GM19193 (cell line): Measurements from ENCODE around the gene RNU5D-1.
A peak's percentile ranks its signal among the peaks of the same experiment; 100 is the strongest.

ENCODE experiments used
- POLR2A ChIP-seq: IDR thresholded peaks from 4 replicates; pipeline ENCODE4 v1.6.1; 2011; ENCODE audit not compliant: insufficient read depth, insufficient read length; ENCODE audit errors: extremely low read depth

Gene RNU5D-1

DNA sequence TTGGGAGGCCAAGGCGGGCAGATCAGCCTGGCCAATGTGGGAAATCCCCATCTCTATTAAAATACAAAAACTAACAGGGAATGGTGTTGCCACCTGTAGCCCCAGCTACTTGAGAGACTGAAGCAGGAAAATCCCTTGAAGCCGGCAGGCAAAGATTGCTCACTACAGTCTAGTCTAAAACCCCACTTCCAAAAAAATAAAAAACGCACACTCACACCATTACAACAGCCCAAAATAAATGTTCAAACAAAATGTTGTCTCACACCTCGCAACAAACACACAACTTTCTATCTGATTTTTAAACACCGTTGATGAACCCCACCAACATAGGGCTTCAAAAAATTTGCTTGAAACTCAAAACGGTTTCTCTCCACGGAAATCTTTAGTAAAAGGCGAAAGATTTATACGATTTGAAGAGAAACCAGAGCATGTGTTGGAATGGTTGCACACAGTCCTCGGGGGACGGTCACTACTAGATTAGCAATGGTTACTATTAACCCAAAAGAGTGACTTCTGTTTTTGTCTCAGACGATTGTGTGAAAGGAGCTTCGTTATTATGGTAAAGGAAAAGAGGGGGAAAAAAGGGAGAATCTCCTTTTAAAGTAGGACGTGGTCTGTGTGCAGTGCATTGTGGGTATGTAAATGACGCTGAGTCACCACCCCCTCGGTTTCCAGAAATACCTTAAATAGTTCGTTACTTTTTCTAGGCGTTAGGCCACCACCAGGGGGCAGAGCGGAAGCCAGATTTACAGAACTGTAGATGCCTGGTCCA, at the start of gene RNU5D-1:
RNU5D-1 (minus strand) TSS at position 430 of the 772 bp plus-strand sequence.
- TF ChIP-seq POLR2A: peak; percentile 98

DNA sequence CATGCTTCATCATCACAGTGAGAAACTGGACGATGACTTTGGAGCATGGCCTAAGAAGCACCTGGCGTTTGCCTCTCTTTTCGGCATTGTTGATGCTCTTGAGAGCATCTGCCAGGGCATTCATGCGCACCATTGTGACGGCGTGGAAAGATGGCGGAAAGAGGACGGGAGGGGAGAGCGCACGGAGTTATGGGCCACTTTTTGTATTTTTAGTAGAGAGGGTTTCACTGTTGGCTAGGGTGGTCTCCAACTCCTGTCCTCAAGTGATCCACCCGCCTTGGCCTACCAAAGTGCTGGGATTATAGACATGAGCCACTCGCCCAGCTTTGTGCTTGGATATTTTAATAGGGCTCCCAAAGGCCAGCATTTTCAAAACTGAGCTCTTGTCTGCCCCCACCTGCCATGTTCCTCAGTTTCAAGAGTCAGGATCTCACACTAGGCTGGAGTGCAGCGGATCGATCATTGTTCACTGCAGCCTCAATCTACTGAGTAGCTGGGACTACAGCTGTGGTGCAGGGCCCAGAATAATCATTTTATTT, 49.7 kb upstream of the RNU5D-1 start:
- TF ChIP-seq POLR2A: no peak

DNA sequence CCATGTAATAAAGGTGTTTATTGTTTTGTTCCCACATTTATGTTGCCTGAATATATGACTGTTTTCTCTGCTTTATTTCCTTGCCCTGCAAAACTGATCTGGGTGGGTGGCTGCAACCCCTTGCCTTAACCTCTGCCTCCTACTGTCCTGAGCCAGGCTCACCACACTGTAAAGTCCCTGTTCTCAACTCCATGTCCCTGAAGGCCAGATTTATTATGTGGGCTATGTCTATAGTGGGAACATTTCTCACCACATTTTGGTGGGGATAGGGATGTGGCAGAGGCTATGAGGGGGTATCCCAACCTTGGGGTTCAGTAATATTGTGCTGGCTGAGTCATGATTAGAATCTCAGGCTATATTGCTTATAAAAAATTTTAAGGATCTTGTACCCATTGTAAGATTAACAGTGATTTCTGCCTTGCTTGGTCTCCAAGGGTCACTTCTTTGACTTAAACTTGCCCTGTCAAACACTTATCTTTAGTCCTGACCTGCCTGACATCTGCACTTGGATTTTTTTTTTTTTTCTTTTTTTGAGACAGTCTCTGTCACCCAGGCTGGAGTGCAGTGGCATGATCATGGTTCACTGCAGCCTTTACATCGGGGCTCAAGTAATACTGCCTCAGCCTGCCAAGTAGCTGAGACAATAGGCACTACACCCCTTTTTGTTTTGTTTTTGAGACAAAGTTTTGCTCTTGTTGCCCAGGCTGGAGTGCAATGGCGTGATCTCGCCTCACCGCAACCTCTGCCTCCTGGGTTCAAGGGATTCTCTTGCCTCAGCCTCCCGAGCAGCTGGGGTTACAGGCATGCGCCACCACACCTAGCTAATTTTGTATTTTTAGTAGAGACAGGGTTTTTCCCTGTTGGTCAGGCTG, 48.0 kb upstream of the RNU5D-1 start:
- TF ChIP-seq POLR2A: no peak

DNA sequence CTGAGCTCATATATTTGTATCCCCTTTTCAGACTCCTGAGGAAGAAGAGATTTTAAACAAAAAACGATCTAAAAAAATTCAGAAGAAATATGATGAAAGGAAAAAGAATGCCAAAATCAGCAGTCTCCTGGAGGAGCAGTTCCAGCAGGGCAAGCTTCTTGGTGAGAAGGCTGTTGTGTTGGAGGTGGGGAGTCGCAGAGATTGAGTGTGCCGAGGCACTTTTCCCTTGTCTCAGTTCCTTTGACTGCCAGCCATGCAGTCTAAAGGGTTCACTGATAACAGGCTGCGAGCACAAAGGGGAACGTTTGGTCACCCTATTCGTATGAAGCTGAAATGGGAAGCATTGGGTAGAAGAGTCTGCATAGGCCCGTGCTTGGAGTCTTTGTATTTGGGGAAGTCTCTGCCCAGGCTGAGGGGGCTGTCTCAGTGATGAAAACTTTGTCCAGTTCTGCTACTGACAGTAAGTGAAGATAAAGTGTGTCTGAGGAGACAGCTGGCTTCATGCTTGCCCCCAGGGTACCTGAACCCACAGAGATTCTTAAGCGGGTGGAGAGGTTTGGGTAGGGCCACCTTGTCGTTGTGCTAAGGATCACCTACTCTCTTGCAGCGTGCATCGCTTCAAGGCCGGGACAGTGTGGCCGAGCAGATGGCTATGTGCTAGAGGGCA, 47.1 kb upstream of the RNU5D-1 start:
- no peak for TF ChIP-seq POLR2A

DNA sequence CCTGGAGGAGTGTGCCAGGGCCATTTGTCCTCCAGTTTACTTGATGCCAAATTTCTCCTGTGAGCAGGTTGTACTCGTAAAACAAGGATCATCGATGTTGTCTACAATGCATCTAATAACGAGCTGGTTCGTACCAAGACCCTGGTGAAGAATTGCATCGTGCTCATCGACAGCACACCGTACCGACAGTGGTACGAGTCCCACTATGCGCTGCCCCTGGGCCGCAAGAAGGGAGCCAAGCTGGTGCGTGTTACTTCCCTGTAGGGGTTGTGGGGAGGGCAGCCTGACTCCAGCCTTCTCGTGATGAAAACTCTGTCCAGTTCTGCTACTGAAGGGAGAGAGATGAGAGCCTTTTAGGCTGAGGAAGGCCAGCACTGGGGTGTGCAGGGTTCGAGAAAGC, 46.6 kb upstream of the RNU5D-1 start:
- no peak for TF ChIP-seq POLR2A

DNA sequence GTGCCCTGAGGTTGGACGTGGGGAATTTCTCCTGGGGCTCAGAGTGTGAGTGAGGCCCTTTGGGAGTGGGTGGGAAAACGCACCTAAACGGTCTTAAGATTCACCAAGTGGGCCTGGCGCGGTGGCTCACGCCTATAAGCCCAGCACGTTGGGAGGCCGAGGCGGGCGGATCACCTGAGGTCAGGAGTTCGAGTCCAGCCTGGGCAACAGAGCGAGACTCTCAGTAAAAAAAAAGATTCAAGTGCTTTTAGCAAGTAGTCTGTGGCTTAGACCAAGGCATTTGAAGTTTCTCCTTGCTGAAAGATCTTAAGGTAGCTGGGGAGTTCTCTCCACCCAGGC, 45.7 kb upstream of the RNU5D-1 start:
- TF ChIP-seq POLR2A: no peak

DNA sequence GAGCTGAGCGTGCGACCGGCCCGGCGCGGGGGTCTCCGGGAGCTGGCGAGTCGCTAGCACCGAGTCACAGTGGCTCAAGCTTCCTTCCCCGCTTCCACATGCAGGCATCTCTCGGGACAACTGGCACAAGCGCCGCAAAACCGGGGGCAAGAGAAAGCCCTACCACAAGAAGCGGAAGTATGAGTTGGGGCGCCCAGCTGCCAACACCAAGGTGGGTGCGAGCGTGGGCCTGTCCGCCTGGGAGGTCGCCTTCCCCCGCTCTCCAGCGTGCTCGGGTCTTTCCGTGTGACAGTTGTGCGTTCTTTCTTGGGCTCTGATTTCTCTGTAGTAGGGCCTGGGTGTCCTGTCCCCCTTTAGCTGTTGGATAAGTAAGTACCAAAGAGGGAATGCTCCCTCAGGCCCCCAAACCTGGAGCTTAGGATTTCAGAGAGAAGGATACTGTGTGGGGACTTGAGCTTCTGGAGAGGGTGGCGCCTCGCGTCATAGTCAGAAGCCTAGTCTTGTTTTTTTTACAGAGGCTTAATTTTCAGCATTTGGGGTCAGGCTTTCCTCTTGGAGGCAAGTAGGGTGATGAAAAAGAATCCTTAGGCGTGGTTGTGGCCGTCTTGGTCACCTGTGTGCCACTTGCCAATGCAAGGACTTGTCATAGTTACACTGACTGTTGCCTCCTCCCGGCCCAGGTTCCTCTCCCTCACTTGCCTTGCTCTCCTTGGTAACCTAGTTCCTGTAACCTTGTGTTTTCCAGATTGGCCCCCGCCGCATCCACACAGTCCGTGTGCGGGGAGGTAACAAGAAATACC, 45.2 kb upstream of the RNU5D-1 start:
- no peak for TF ChIP-seq POLR2A

DNA sequence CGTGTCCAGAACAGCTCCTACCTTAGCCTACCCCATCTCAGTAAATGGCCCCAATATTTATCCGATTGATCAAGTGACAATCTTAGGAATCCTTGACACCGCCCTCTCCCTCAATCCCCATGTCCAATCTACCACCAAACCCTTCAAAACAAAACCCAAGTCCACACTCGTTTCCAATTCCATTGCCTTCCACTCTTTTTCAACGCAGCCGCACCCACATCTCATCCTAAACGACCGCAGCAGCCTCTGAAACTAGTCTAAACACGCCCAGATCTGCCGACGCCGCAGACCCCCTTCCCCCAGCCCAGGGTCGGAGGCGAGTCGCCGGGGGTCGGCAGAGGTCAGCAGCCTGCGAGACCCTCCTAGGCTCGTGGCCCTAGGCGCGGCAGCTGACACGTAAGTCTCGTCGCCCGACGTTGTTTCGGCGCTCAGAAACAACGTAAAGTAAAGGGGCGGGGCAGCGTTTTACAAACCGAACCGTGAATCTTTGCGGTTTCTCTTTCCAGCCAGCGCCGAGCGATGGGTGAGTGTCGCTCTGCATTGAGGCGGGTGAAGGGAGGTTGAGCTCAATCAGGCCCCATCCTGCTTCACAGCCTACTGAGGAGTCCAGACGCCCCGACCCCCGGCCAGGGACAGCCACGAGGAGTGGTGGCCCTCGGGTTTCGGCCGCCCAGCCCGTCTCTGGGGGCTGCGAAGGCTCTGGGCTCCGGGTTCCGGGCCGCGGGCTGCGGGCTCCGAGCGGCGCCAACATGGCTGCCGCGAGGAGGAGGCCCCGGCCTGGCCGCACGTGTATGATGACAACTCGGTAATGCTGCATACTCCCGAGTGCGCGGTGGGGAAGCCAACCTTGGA, 44.3 kb upstream of the RNU5D-1 start, which contains the start of gene RPS8:
RPS8 (plus strand) TSS at position 463 of the 852 bp plus-strand sequence; CDS start at position 520, 57 bp downstream.
- peak; percentile 99 for TF ChIP-seq POLR2A

DNA sequence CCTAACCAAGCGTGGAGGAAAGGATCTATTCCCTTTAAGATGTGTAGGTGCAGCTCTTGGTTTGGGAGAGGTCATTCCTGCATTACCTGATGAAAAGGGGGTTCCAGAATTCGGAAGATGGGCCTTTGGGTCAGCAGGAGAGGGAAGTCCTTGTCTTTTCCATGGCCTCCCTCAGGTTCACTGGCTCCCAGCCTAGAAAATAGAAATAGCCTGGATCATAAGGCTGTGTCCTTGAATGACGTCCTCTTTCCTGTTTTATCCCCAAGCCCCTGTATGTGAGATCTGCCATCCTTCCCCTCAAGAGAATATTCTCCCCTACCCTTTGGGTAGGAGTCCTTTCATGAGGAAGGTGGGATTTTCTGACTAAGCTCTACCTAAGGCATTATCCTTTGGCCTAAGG, 29.9 kb upstream of the RNU5D-1 start:
- TF ChIP-seq POLR2A: no peak

DNA sequence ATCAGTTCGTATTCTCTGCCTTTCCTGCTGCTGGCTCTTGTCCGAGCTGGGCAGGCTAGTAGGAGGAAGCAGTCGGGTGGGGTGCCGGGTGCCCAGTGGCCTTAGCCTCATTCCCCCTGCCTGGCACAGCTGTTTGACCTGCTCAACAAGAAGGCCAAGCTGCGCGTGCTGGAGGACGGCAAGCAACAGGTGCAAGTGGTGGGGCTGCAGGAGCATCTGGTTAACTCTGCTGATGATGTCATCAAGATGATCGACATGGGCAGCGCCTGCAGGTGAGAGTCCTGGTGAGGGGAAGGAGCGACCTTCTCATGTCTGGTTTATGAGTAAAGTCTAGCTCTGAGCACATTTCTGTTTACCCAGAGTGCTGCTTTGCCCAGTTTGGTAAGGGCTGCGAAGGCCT, 28.1 kb upstream of the RNU5D-1 start:
- no peak for TF ChIP-seq POLR2A

DNA sequence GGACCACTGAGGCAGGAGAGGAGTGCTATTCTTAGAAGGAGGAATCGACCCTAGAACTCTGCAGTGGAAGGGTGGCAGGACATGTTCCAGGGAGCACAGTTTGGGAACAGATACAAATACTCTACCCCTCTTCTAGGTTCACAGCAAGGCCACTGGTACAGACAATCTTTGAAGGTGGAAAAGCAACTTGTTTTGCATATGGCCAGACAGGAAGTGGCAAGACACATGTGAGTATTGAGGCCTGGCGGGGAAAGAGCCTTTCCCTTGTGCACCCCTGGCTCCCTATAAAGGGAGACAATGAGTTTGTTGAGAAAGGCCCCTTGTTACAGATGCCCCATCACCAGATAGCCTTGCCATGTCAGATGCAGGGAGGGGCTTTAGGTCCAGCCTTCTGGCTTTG, 26.4 kb upstream of the RNU5D-1 start:
- peak; percentile 38 for TF ChIP-seq POLR2A

DNA sequence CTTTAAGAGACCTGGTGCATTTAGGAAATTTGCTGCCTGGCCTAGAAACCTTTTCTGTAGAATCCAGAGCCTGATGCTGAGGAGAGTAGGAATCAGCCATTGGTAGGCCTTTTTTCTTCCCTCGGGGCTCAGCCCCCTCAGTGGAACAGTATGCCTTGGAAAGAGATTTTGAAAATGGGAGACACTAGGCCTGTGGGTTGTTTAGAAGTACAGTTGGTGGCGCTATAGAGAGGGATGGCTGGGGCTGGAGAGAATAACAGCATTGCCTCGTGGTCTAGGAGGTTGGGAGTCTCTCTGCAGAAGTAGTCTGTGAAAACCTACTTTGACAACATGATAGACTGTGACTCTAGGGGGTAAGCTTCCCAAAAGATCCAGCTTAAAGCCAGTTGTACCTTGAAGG, 16.9 kb upstream of the RNU5D-1 start:
- no peak for TF ChIP-seq POLR2A

DNA sequence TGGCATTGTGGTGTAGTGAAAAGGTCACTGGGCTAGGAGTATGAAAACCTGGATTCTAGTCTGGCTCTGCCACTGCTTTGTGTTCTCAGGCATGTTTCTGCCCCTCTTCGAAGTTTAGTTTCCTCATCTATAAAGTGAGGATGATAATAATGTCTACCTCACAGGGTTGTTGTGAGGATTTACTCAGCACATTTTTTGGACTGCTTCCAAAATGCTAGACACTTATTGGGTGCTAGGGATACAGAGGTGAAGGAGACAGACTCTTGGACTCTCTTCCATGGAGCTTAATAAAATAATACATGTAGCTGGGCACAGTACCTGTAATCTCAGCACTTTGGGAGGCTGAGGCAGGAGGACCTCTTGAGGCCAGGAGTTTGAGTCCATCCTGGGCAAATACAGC, 12.2 kb upstream of the RNU5D-1 start:
- TF ChIP-seq POLR2A: no peak
